Measurements from ENCODE around the gene MRM2. TPM values are rescaled to one million over a fixed set of nuclear protein-coding genes. Genes with fewer than 3 reads are reported as not detected.

MRM2 gene
- 17.7 and 20.7 TPM in 2 replicates for total RNA-seq (ENCODE audit: low replicate concordance)

DNA sequence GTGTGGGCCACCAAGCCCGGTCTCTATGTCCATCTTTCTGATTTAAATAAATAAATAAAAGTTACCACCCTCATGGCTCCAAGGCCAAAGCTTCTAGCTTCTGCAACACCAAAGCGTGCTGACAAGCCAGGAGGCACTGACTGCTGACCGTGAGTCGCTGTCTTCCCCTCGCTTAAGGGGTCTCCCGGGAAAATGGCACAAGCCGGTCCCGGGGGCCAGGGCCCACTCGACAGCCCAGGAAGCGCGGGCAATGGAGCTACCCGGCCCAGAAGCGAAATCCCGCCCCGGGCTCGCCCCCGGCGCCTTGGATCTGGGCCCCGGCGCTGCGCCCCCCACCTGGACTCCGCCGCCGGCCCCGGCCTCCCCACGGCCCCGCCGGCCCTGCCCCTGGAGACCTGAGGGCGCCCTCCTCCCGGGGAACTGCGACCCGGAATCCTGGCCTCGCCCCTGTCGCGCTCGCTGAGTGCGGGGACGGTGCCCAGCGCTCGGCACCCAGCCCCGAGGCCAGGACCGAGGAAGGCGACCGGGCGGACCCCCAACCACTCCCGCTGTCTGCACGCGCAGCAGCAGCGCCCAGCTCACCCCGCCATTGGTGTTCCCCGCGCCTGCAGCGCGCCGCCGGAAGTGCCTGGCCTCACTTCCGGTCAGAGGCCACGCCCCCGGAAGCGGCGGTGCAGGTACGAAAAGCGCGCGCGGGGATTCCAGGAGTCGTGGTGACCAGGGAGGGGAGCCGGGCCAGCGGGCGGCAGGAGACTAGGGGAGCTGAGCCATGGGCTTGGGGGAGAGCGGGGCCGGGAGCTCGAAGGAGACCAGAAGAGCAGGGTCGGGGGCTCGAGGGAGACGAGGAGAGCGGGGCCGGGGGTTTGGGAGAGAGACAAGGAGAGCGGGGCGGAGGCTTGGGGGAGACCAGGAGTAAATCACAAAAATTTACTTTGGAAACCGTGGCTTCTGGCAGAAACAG, at the start of gene MRM2, which contains the start of gene NUDT1:
Gene MRM2 (minus strand): TSS at position 626 of the 961 bp plus-strand sequence. CDS start 36 bp downstream, at position 590.
Gene NUDT1 (plus strand): TSS at position 647 of the 961 bp plus-strand sequence. CDS start 2,349 bp downstream, outside the sequence.
- TF ChIP-seq CTCF (IDR thresholded peaks at IDR 0.05; ENCODE audit: insufficient read depth, low read length): no peak
- peak; percentile 52 for DNase-seq (ENCODE audit: low read depth)
- peak within 1 kb of the TSS; percentile 93 for H3K4me3 ChIP-seq (ENCODE audit: low read depth, low read length)

GRCh38 chr7:2290877-2291276, 48.9 kb upstream of the MRM2 start:
- TF ChIP-seq CTCF (IDR thresholded peaks at IDR 0.05; ENCODE audit: insufficient read depth, low read length): no peak
- no peak for DNase-seq (ENCODE audit: low read depth)

DNA sequence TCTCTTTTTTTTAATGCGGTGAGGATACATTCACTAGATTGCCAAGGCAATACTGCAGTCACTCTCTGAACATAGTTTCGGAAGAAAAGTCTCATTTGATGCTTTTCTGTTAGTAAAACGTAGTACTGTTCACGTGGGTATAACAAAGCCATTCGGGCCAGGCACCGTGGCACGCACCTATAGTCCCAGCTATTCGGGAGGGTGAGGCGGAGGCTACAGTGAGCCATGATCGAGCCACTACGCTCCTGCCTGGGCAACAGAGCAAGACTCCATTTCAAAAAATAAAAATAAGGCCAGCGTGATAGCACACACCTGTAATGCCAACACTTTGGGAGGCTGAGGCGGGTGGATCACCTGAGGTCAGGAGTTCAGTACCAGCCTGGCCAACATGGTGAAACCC, 47.6 kb upstream of the MRM2 start:
- H3K4me3 ChIP-seq (ENCODE audit: low read depth, low read length): no peak overlapping the region
- no peak for DNase-seq (ENCODE audit: low read depth)
- no peak for TF ChIP-seq CTCF (IDR thresholded peaks at IDR 0.05; ENCODE audit: insufficient read depth, low read length)

More at GRCh38 chr7:2290877-2291276, 48.9 kb upstream of the MRM2 start:
- H3K4me3 ChIP-seq (ENCODE audit: low read depth, low read length): no peak overlapping the region

GRCh38 chr7:2289111-2289586, 47.1 kb upstream of the MRM2 start:
- no peak for DNase-seq (ENCODE audit: low read depth)
- H3K4me3 ChIP-seq (ENCODE audit: low read depth, low read length): no peak overlapping the region
- TF ChIP-seq CTCF (IDR thresholded peaks at IDR 0.05; ENCODE audit: insufficient read depth, low read length): no peak

DNA sequence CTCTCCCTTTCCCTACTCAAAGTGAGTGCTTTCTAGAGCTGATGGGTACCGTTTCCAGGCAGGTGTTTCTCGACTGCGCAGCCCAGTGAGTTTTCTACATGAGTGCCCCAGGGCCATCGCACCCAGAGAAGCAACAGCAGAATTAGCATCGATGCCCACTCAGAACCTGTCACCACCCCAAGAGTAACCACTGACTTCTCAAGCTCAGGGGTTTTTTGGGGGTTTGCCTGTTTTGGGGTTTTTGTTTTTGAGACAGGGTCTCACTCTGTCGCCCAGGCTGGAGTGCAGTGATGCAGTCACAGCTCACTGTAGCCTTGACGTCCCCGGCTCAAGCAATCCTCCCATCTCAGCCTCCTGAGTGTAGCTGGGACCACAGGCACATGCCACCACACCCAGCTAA, 46.5 kb upstream of the MRM2 start:
- no peak for TF ChIP-seq CTCF (IDR thresholded peaks at IDR 0.05; ENCODE audit: insufficient read depth, low read length)
- no peak overlapping the region for H3K4me3 ChIP-seq (ENCODE audit: low read depth, low read length)
- no peak for DNase-seq (ENCODE audit: low read depth)

GRCh38 chr7:2287745-2288144, 45.7 kb upstream of the MRM2 start:
- H3K4me3 ChIP-seq (ENCODE audit: low read depth, low read length): no peak overlapping the region
- no peak for TF ChIP-seq CTCF (IDR thresholded peaks at IDR 0.05; ENCODE audit: insufficient read depth, low read length)
- no peak for DNase-seq (ENCODE audit: low read depth)

All from fibroblast of the aortic adventitia (primary cell).